Activated CD8-positive, alpha-beta T cell treated with anti-CD3 and anti-CD28 coated beads, Interleukin-2, amount 10 ng/mL, durations not matched to agents 7 days and 5 days (primary cell): ENCODE measurements around the gene ACBD7. TPM values are rescaled to one million over a fixed set of nuclear protein-coding genes. Genes with fewer than 3 reads are reported as not detected.

ENCODE experiments used
- ATAC-seq: fragments of 150-1000 bp; cut with Tn5 transposase; one replicate; pipeline ENCODE4 v1.10.0; 2021; ENCODE audit warnings: moderate library complexity
- CTCF ChIA-PET: fragments of 350-600 bp; sonication (Branson Sonifier 250); formaldehyde crosslinking; loops from one replicate; lab custom pipeline; 2021; ENCODE audit warnings: antibody characterized with exemption; lab: Charles Lee
- POLR2A ChIA-PET: fragments of 350-600 bp; sonication (Branson Sonifier 250); formaldehyde crosslinking; loops from one replicate; lab custom pipeline; 2021; ENCODE audit warnings: antibody characterized with exemption; lab: Charles Lee
- DNase-seq: peaks from one replicate; pipeline ENCODE4 v3.0.0-alpha.2; 2020
- H3K27ac Mint-ChIP-seq: one replicate; pipeline ENCODE4 v1.8.0; 2021; ENCODE audit warnings: mild to moderate bottlenecking, mixed read lengths
- H3K27me3 Mint-ChIP-seq: one replicate; pipeline ENCODE4 v1.8.0; 2021; ENCODE audit warnings: low read depth, mixed read lengths
- H3K36me3 Mint-ChIP-seq: one replicate; pipeline ENCODE4 v1.8.0; 2021; ENCODE audit warnings: low read depth, mixed read lengths
- H3K4me1 Mint-ChIP-seq: one replicate; pipeline ENCODE4 v1.8.0; 2021; ENCODE audit warnings: low read depth, mixed read lengths
- H3K4me3 Mint-ChIP-seq: one replicate; pipeline ENCODE4 v1.8.0; 2021; ENCODE audit warnings: mild to moderate bottlenecking, mixed read lengths
- H3K9me3 Mint-ChIP-seq: one replicate; pipeline ENCODE4 v1.8.0; 2022; ENCODE audit warnings: mixed read lengths; ENCODE audit not compliant: insufficient read depth
- total RNA-seq, 2 experiments: library from RNA; stranded (reverse); gene quantifications; one replicate each; pipeline ENCODE4 v1.2.3, GENCODE V29; 2021

The ACBD7 gene
- total RNA-seq, result 1 to 10 TPM; 4.4 to 5.2 TPM

GRCh38 chr10:15088428-15089261 is at the start of gene ACBD7:
TSS of gene ACBD7 (minus strand) at chr10:15088776. CDS start at chr10:15088728, 48 bp downstream.
- no peaks in the 10 kb centered on the region for H3K9me3 Mint-ChIP-seq
- peak; percentile 86 for DNase-seq
- H3K4me3 Mint-ChIP-seq, result peak within 1 kb of the TSS; percentile 68
- H3K4me1 Mint-ChIP-seq, result peaks cover 4% of the 10 kb centered on the region
- ATAC-seq, result peak; percentile 99
- POLR2A ChIA-PET, result no interaction called here
- CTCF ChIA-PET, result no interaction called here
- H3K27me3 Mint-ChIP-seq, result peaks cover 4% of the 10 kb centered on the region
- H3K27ac Mint-ChIP-seq, result no peak within 1 kb of the TSS
- H3K36me3 Mint-ChIP-seq, result no peaks in the 10 kb centered on the region

- H3K4me3 Mint-ChIP-seq, result no peak overlapping the region
- POLR2A ChIA-PET, result no interaction called here
- peaks cover 54% of the 10 kb centered on the region for H3K36me3 Mint-ChIP-seq
- peaks cover 20% of the 10 kb centered on the region for H3K4me1 Mint-ChIP-seq
- CTCF ChIA-PET, result interaction anchor here (0.8 kb wide), 1 partner anchor 30 kb away, joined by 3 read pairs; no protein-coding TSS in a partner anchor
- ATAC-seq (no peak), DNase-seq (no peak)
- H3K9me3 Mint-ChIP-seq, result no peaks in the 10 kb centered on the region
- no peak overlapping the region for H3K27ac Mint-ChIP-seq
- no peaks in the 10 kb centered on the region for H3K27me3 Mint-ChIP-seq
These were observed 49.1 kb upstream of the ACBD7 start for GRCh38 chr10:15137636-15138035.

DNA sequence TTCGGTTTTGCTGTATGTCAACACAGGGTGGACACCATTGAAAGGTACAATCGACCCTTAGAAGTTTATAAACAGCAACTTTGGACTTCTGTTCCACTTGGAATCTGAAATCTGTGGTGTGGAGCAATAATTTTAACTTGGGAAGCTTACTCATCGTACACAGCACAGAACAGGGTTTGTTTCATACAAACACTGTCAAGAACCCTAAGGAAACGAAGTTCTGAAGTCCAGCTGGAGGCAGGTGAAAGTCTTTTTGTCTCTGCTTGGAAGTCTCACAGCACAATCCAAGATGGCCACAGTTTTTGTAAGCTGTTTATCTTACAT is 48.4 kb upstream of the ACBD7 start:
- H3K4me3 Mint-ChIP-seq, result no peak overlapping the region
- H3K9me3 Mint-ChIP-seq, result no peaks in the 10 kb centered on the region
- no peak overlapping the region for H3K27ac Mint-ChIP-seq
- ATAC-seq, result no peak
- DNase-seq, result no peak
- H3K27me3 Mint-ChIP-seq, result no peaks in the 10 kb centered on the region
- POLR2A ChIA-PET, result no interaction called here
- peaks cover 56% of the 10 kb centered on the region for H3K36me3 Mint-ChIP-seq
- peaks cover 15% of the 10 kb centered on the region for H3K4me1 Mint-ChIP-seq
- CTCF ChIA-PET, result interaction anchor here (0.8 kb wide), 1 partner anchor 31 kb away, joined by 3 read pairs; no protein-coding TSS in a partner anchor

GRCh38 chr10:15136129-15137035 is 47.8 kb upstream of the ACBD7 start:
- Mint-ChIP-seq H3K36me3 (peaks cover 59% of the 10 kb centered on the region), H3K27ac (no peak overlapping the region), H3K4me3 (no peak overlapping the region), H3K9me3 (no peaks in the 10 kb centered on the region), H3K4me1 (peaks cover 9% of the 10 kb centered on the region), H3K27me3 (no peaks in the 10 kb centered on the region)
- POLR2A ChIA-PET, result no interaction called here
- no peak for DNase-seq
- CTCF ChIA-PET, result no interaction called here
- ATAC-seq, result no peak

- DNase-seq, result no peak
- Mint-ChIP-seq H3K9me3 (no peaks in the 10 kb centered on the region), H3K27me3 (no peaks in the 10 kb centered on the region), H3K27ac (no peak overlapping the region), H3K4me3 (no peak overlapping the region), H3K4me1 (no peaks in the 10 kb centered on the region), H3K36me3 (peaks cover 62% of the 10 kb centered on the region)
- ChIA-PET CTCF (no interaction called here), POLR2A (interaction anchor here (0.9 kb wide), 1 partner anchor 10 kb away, joined by 3 read pairs; no protein-coding TSS in a partner anchor)
- ATAC-seq, result no peak
These were observed 42.8 kb upstream of the ACBD7 start for GRCh38 chr10:15131330-15131729.

GRCh38 chr10:15124908-15125307 is 36.3 kb upstream of the ACBD7 start:
- DNase-seq (no peak), ATAC-seq (no peak)
- Mint-ChIP-seq H3K9me3 (no peaks in the 10 kb centered on the region), H3K27ac (no peak overlapping the region), H3K36me3 (peaks cover 56% of the 10 kb centered on the region), H3K4me1 (peaks cover 19% of the 10 kb centered on the region), H3K27me3 (no peaks in the 10 kb centered on the region), H3K4me3 (no peak overlapping the region)
- CTCF ChIA-PET, result no interaction called here
- POLR2A ChIA-PET, result interaction anchor here (0.6 kb wide), 1 partner anchor 74 kb away, joined by 5 read pairs; no protein-coding TSS in a partner anchor

- no peaks in the 10 kb centered on the region for H3K9me3 Mint-ChIP-seq
- no peak for DNase-seq
- peaks cover 24% of the 10 kb centered on the region for H3K4me1 Mint-ChIP-seq
- no peaks in the 10 kb centered on the region for H3K27me3 Mint-ChIP-seq
- H3K36me3 Mint-ChIP-seq, result peaks cover 51% of the 10 kb centered on the region
- CTCF ChIA-PET, result interaction anchor here (1.3 to 1.6 kb wide), 4 partner anchors 9 to 43 kb away, joined by 3 to 6 read pairs (median 4); no protein-coding TSS in a partner anchor
- POLR2A ChIA-PET, result interaction anchor here (0.6 kb wide), 1 partner anchor 75 kb away, joined by 5 read pairs; no protein-coding TSS in a partner anchor
- no peak for ATAC-seq
- H3K27ac Mint-ChIP-seq, result no peak overlapping the region
- H3K4me3 Mint-ChIP-seq, result no peak overlapping the region
These were observed 35.6 kb upstream of the ACBD7 start for GRCh38 chr10:15124190-15124589.

DNA sequence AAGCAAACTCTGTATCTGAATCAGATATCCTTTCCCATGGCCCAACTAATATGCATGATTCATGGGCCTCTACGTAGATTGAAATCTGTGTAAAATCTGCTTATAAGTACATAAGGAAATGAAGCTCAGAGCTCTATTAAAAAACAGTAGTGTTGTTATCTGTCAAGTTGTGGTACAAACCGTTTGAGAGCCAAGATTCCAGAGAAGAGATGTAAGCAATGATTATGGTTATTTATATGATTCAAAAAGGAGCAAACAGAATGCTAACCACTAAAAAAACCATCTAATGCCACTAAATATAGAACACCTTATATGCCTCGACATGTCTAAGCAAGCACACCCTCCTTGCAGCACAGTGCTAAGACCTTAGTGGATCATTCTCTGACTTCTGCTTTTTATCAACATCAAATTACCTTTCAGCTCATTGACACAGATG is 35.2 kb upstream of the ACBD7 start:
- Mint-ChIP-seq H3K27me3 (no peaks in the 10 kb centered on the region), H3K4me3 (no peak overlapping the region), H3K9me3 (no peaks in the 10 kb centered on the region), H3K4me1 (peaks cover 27% of the 10 kb centered on the region), H3K36me3 (peaks cover 50% of the 10 kb centered on the region), H3K27ac (no peak overlapping the region)
- ChIA-PET CTCF (interaction anchor here (1.3 to 1.6 kb wide), 4 partner anchors 9 to 44 kb away, joined by 3 to 6 read pairs (median 4); no protein-coding TSS in a partner anchor), POLR2A (no interaction called here)
- ATAC-seq (no peak), DNase-seq (no peak)

DNA sequence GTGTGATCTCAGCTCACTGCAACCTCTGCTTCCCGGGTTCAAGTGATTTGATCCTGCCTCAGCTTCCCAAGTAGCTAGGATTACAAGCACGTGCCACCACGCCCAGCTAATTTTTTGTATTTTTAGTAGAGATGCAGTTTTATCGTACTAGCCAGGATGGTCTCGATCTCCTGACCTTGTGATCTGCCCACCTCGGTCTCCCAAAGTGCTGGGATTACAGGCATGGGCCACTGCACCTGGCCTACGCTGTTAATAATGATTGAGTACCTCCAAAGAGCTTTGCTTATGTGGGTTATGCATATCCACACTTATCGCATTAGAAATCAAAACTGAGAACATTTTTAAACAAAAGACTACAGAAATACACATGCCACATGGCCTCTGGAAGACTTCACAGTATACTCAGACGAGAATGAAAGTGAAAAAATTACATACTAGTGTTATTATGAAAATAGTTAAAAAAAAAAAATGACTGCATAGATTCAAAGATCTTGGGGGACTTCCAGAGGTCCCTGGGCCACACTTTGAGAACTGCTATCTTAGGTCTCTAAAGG is 34.0 kb upstream of the ACBD7 start:
- ChIA-PET CTCF (interaction anchor here (1.4 to 1.6 kb wide), 2 partner anchors 10 to 16 kb away, joined by 5 to 6 read pairs; no protein-coding TSS in a partner anchor), POLR2A (no interaction called here)
- Mint-ChIP-seq H3K27ac (no peak overlapping the region), H3K9me3 (no peaks in the 10 kb centered on the region), H3K4me1 (peaks cover 29% of the 10 kb centered on the region), H3K36me3 (peaks cover 40% of the 10 kb centered on the region), H3K27me3 (no peaks in the 10 kb centered on the region), H3K4me3 (no peak overlapping the region)
- DNase-seq (no peak), ATAC-seq (no peak)

GRCh38 chr10:15121707-15122106 is 33.1 kb upstream of the ACBD7 start:
- POLR2A ChIA-PET, result no interaction called here
- Mint-ChIP-seq H3K9me3 (no peaks in the 10 kb centered on the region), H3K36me3 (peaks cover 40% of the 10 kb centered on the region), H3K4me1 (peaks cover 29% of the 10 kb centered on the region), H3K27me3 (no peaks in the 10 kb centered on the region), H3K4me3 (no peak overlapping the region), H3K27ac (no peak overlapping the region)
- DNase-seq (no peak), ATAC-seq (no peak)
- CTCF ChIA-PET, result interaction anchor here (0.8 kb wide), 1 partner anchor 15 kb away, joined by 3 read pairs; no protein-coding TSS in a partner anchor

- peaks cover 29% of the 10 kb centered on the region for H3K4me1 Mint-ChIP-seq
- peaks cover 33% of the 10 kb centered on the region for H3K36me3 Mint-ChIP-seq
- no peak for DNase-seq
- no peak for ATAC-seq
- no peak overlapping the region for H3K27ac Mint-ChIP-seq
- no peaks in the 10 kb centered on the region for H3K27me3 Mint-ChIP-seq
- no peaks in the 10 kb centered on the region for H3K9me3 Mint-ChIP-seq
- ChIA-PET POLR2A (no interaction called here), CTCF (no interaction called here)
- H3K4me3 Mint-ChIP-seq, result no peak overlapping the region
These were observed 31.9 kb upstream of the ACBD7 start for GRCh38 chr10:15120523-15120922.
